ENCODE data around the gene WBP4.

Gene WBP4

GRCh38 chr13:41132512-41133152 lies 71.3 kb downstream of the WBP4 start, which contains the start of gene KBTBD6:
Gene KBTBD6 (minus strand): TSS chr13:41132802. CDS start chr13:41132511, 291 bp downstream.
- Mint-ChIP-seq H3K9me3 (peaks cover 1% of the 10 kb centered on the region), H3K4me1 (peaks cover 25% of the 10 kb centered on the region), H3K27me3 (no peaks in the 10 kb centered on the region), H3K4me3 (peak within 1 kb of the TSS; percentile 99), H3K27ac (peak within 1 kb of the TSS; percentile 87), H3K36me3 (peaks cover 6% of the 10 kb centered on the region)
- ATAC-seq (ENCODE audit: low read depth) (peak; percentile 97), DNase-seq (ENCODE audit: low spot score in 2 of 2) (peak; percentile 82 to 85)
